ENCODE data around the gene PSORS1C1.

GRCh38 chr6:31091680-31092079, 22.9 kb upstream of the PSORS1C1 start:
- TF ChIP-seq, protein P1, sequence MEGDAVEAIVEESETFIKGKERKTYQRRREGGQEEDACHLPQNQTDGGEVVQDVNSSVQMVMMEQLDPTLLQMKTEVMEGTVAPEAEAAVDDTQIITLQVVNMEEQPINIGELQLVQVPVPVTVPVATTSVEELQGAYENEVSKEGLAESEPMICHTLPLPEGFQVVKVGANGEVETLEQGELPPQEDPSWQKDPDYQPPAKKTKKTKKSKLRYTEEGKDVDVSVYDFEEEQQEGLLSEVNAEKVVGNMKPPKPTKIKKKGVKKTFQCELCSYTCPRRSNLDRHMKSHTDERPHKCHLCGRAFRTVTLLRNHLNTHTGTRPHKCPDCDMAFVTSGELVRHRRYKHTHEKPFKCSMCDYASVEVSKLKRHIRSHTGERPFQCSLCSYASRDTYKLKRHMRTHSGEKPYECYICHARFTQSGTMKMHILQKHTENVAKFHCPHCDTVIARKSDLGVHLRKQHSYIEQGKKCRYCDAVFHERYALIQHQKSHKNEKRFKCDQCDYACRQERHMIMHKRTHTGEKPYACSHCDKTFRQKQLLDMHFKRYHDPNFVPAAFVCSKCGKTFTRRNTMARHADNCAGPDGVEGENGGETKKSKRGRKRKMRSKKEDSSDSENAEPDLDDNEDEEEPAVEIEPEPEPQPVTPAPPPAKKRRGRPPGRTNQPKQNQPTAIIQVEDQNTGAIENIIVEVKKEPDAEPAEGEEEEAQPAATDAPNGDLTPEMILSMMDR (IDR thresholded peaks at IDR 0.05 in 8 of 11, conservative IDR thresholded peaks at IDR 0.05 in 3 of 11): no peak
- TF ChIP-seq POLR2AphosphoS5 (IDR thresholded peaks at IDR 0.05): no peak

Data from spleen (tissue), 7 donors.